ENCODE data around the gene ITSN1.

DNA sequence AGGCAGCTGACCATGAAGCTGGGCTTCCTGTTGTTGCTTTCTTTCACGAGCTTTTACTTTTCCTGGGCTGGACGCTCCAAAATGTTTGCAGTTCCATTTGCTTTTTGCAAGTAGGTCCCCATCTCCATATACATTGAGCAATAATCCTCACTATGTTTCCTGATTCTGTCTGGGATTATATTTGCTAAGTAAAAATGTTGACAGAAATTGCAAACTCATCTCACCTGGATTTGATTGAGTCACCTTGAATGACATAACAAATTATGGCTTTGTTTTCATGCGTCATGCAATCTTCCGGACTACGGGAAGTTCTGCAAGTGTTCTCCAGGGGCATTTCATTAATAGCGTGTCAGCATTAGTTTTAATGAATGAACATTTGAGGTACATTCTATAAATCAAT lies 254.4 kb downstream of the ITSN1 start:
- TF ChIP-seq, protein P1, sequence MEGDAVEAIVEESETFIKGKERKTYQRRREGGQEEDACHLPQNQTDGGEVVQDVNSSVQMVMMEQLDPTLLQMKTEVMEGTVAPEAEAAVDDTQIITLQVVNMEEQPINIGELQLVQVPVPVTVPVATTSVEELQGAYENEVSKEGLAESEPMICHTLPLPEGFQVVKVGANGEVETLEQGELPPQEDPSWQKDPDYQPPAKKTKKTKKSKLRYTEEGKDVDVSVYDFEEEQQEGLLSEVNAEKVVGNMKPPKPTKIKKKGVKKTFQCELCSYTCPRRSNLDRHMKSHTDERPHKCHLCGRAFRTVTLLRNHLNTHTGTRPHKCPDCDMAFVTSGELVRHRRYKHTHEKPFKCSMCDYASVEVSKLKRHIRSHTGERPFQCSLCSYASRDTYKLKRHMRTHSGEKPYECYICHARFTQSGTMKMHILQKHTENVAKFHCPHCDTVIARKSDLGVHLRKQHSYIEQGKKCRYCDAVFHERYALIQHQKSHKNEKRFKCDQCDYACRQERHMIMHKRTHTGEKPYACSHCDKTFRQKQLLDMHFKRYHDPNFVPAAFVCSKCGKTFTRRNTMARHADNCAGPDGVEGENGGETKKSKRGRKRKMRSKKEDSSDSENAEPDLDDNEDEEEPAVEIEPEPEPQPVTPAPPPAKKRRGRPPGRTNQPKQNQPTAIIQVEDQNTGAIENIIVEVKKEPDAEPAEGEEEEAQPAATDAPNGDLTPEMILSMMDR (IDR thresholded peaks at IDR 0.05) = no peak
- no peak for TF ChIP-seq POLR2A (IDR thresholded peaks at IDR 0.05)

All from body of pancreas (tissue), 4 donors.